HepG2 (cell line): ENCODE measurements around the gene CLDN20. TPM values are rescaled to one million over a fixed set of nuclear protein-coding genes. Genes with fewer than 3 reads are reported as not detected.
A peak's percentile ranks its signal among the peaks of the same experiment; 100 is the strongest.

Experiments
- ATAC-seq: fragments of 200-7000 bp; cut with Tn5 transposase; 3 replicates; pipeline ENCODE4 v1.9.1; 2020; ENCODE audit warnings: mild to moderate bottlenecking, moderate library complexity
- BruUV-seq: library from RNA; stranded (reverse); fragments of 400-500 nt; replicated peaks from 2 replicates; lab custom pipeline; 2021; lab: Mats Ljungman, UMichigan
- CTCF ChIA-PET: fragments of 300-600 bp; formaldehyde crosslinking; extraction: SDS; loops from one replicate; lab custom pipeline; 2021; ENCODE audit warnings: low total read pairs, inconsistent platforms, low intra/inter-chr PET ratio; lab: Yijun Ruan, JAX
- POLR2A ChIA-PET: fragments of 350-600 bp; sonication (Branson Sonifier 250); formaldehyde crosslinking; loops from one replicate; lab custom pipeline; 2020; ENCODE audit warnings: antibody characterized with exemption, inconsistent platforms; lab: Yijun Ruan, JAX
- DNase-seq: peaks from one replicate; pipeline ENCODE4 v3.0.0-alpha.2; 2015; ENCODE audit warnings: low spot score
- FAIRE-seq: peaks from 3 replicates; lab custom pipeline; 2011; peaks lifted over from hg19 to GRCh38; lab: Jason Lieb, UNC
- H2AFZ ChIP-seq: one replicate; pipeline ENCODE4 v1.6.1; 2011; ENCODE audit warnings: low read length, inconsistent platforms
- H3K27ac ChIP-seq: fragments of 300-600 bp; 3 replicates; pipeline ENCODE4 v1.8.0; 2011; ENCODE audit warnings: mixed run types, mild to moderate bottlenecking, mixed read lengths, low read length, inconsistent platforms; ENCODE audit not compliant: insufficient read depth; ENCODE audit errors: extremely low read length
- H3K27me3 ChIP-seq, 2 experiments: fragments of 200-600 bp in 1 of 2; 2 replicates in 1 of 2; 3 replicates in 1 of 2; pipeline versions ENCODE4 v1.6.0 to v1.8.0; 2011; ENCODE audit warnings: low read length in 2 of 2, mild to moderate bottlenecking in 2 of 2, moderate library complexity in 2 of 2, inconsistent platforms in 1 of 2; ENCODE audit not compliant: insufficient read depth in 2 of 2, control insufficient read depth in 1 of 2
- H3K36me3 ChIP-seq, 2 experiments: fragments of 200-600 bp in 1 of 2; replicated peaks in 1 of 2; 2 replicates in 1 of 2; 3 replicates in 1 of 2; pipeline versions ENCODE4 v1.5.1 to v1.8.0; 2011; ENCODE audit warnings: low read length in 2 of 2, inconsistent platforms in 1 of 2; ENCODE audit not compliant: insufficient read depth in 2 of 2, control insufficient read depth in 1 of 2
- H3K4me1 ChIP-seq: 2 replicates; pipeline ENCODE4 v1.5.1; 2012; ENCODE audit warnings: low read length, inconsistent platforms; ENCODE audit not compliant: insufficient read depth
- H3K4me2 ChIP-seq: 2 replicates; pipeline ENCODE4 v1.6.0; 2011; ENCODE audit warnings: low read depth, low read length, inconsistent platforms
- H3K4me3 ChIP-seq, 3 experiments: fragments of 200-600 bp in 1 of 3; sonication (generic), shearing (Covaris generic) in 1 of 3; replicated peaks in 1 of 3; 2 replicates each; pipeline ENCODE4 v1.5.1; 2011 to 2016; ENCODE audit warnings: low read length in 3 of 3, inconsistent platforms in 2 of 3, low read depth in 2 of 3, mild to moderate bottlenecking in 2 of 3, control low read depth in 1 of 3, mixed read lengths in 1 of 3; ENCODE audit not compliant: insufficient read depth in 1 of 3
- H3K79me2 ChIP-seq: one replicate; pipeline ENCODE4 v1.6.1; 2011; ENCODE audit warnings: low read length, inconsistent platforms; ENCODE audit not compliant: insufficient read depth
- H3K9ac ChIP-seq: 2 replicates; pipeline ENCODE4 v1.6.0; 2011; ENCODE audit warnings: mild to moderate bottlenecking, low read depth, low read length, inconsistent platforms; ENCODE audit not compliant: insufficient read depth
- H3K9me3 ChIP-seq: 2 replicates; pipeline ENCODE4 v1.5.1; 2012; ENCODE audit warnings: mild to moderate bottlenecking, low read length
- H4K20me1 ChIP-seq: 2 replicates; pipeline ENCODE4 v1.6.0; 2011; ENCODE audit warnings: inconsistent platforms, mild to moderate bottlenecking, low read length, moderate library complexity; ENCODE audit not compliant: insufficient read depth
- AGO2 ChIP-seq: fragments of 200-400 bp; formaldehyde crosslinking; optimal IDR thresholded peaks from 2 replicates; pipeline ENCODE3; 2017; ENCODE audit warnings: mild to moderate bottlenecking, low read depth, low read length, moderate library complexity
- ESRRA ChIP-seq: sonication (generic); formaldehyde crosslinking; IDR thresholded peaks from 2 replicates; pipeline ENCODE4 v1.5.1; 2020; ENCODE audit warnings: mild to moderate bottlenecking, low read depth, missing genetic modification reagents
- MAFF ChIP-seq: IDR thresholded peaks from 2 replicates; pipeline ENCODE4 v1.6.1; 2011; ENCODE audit warnings: low read depth, low read length, improper control_type of control experiment
- NONO ChIP-seq, 2 experiments: fragments of 450-650 bp in 1 of 2; sonication (generic) in 1 of 2; formaldehyde crosslinking in 1 of 2; IDR thresholded peaks in 1 of 2; conservative IDR thresholded peaks in 1 of 2; 2 replicates each; pipeline versions ENCODE4 v1.6.1 to v1.8.0; 2017 to 2022; ENCODE audit warnings: mild to moderate bottlenecking in 1 of 2, missing genetic modification reagents in 1 of 2, moderate library complexity in 1 of 2
- POLR2A ChIP-seq, 2 experiments: IDR thresholded peaks; 2 replicates each; pipeline ENCODE4 v1.6.1; 2011; ENCODE audit warnings: low read depth in 2 of 2, low read length in 2 of 2, mild to moderate bottlenecking in 1 of 2, moderate library complexity in 1 of 2; ENCODE audit not compliant: insufficient read depth in 1 of 2
- POLR2AphosphoS2 ChIP-seq: IDR thresholded peaks from 2 replicates; pipeline ENCODE4 v1.6.1; 2011; ENCODE audit warnings: low read depth, low read length, improper control_type of control experiment
- POLR2AphosphoS5 ChIP-seq: IDR thresholded peaks from 2 replicates; pipeline ENCODE4 v1.6.1; 2012; ENCODE audit warnings: low read depth, low read length
- RBFOX2 ChIP-seq: fragments of 200-400 bp; formaldehyde crosslinking; IDR thresholded peaks from 2 replicates; pipeline ENCODE4 v1.6.1; 2017; ENCODE audit warnings: low read depth, mild to moderate bottlenecking, low read length
- ZNF33A ChIP-seq: sonication (generic); formaldehyde crosslinking; IDR thresholded peaks from 2 replicates; pipeline ENCODE4 v1.5.1; 2020; ENCODE audit warnings: missing genetic modification reagents, mild to moderate bottlenecking, moderate library complexity, borderline replicate concordance
- ZNF841 ChIP-seq: sonication (generic); formaldehyde crosslinking; IDR thresholded peaks from 2 replicates; pipeline ENCODE4 v1.8.1; 2023; ENCODE audit warnings: missing genetic modification reagents, borderline replicate concordance
- in situ Hi-C: cut with HindIII; loops from 2 replicates; pipeline ENCODE4 v1.10.0; 2017; ENCODE audit warnings: low pct_unique_long_range_greater_than_20kb; ENCODE audit not compliant: extremely low pct_ligation_motif_present
- intact Hi-C: fragments of 100-400 bp; cut with micrococcal nuclease; formaldehyde crosslinking; loops from one replicate; pipeline ENCODE4 v1.10.0; 2022; ENCODE audit not compliant: unreplicated experiment
- polyA plus RNA-seq, 8 experiments: library from polyadenylated mRNA; depleted of rRNA in 3 of 8; stranded (reverse) in 7 of 8; unstranded in 1 of 8; fragments of >200 nt; fragmentation: Illumina TruSeq in 4 of 8; extraction: Trizol in 4 of 8; gene quantifications; 2 replicates each; pipeline versions ENCODE4 v1.2.1 to v1.2.3, GENCODE V29; 2011 to 2016; ENCODE audit warnings: low read depth in 4 of 8, missing spikeins in 1 of 8, mixed read lengths in 1 of 8; ENCODE audit not compliant: insufficient read depth in 1 of 8
- total RNA-seq, 5 experiments: library from RNA; depleted of rRNA; stranded (reverse); fragments of >200 nt; fragmentation: Illumina TruSeq; extraction: Trizol; gene quantifications; 2 replicates each; pipeline ENCODE4 v1.2.3, GENCODE V29; 2016; ENCODE audit warnings: low read depth in 1 of 5

The CLDN20 gene
- total and polyA plus RNA-seq, 2 of the 13 experiments (the other 11 are each of a cell fraction or from before 2014, with no cell fraction given) = not detected

- H3K4me2 ChIP-seq = peak overlapping the region; percentile 88
- H3K36me3 ChIP-seq = 0 out of 5 replicates have a peak, but pooled peaks cover 0 to 2% of the 10 kb centered on the region in 2 experiments
- peak overlapping the region; percentile 100; the same call in 1 of the 2 replicates for H3K9ac ChIP-seq
- peak overlapping the region; percentile 100 for H3K27ac ChIP-seq
- H3K27me3 ChIP-seq = no peaks in the 10 kb centered on the region; a peak in 1 of 5 replicates
- no peak for FAIRE-seq
- H3K4me3 ChIP-seq = peak overlapping the region; percentile 13 to 62 (median 39); a peak in 4 of 6 replicates
- BruUV-seq = no TSS peak
- ChIA-PET CTCF (no interaction called here), POLR2A (interaction anchor here (7.7 kb wide), 1 partner anchor 10 kb away, joined by 155 read pairs; the partner anchor contains the start of gene TFB1M)
- H3K79me2 ChIP-seq = peaks cover 39% of the 10 kb centered on the region
- peaks cover 56% of the 10 kb centered on the region for H3K4me1 ChIP-seq
- intact Hi-C loops (no loop called here), in situ Hi-C loops (loop anchor here (5.0 to 10.0 kb wide), 5 partner anchors 77 to 440 kb away; no protein-coding TSS in a partner anchor)
- no peak for ATAC-seq
- peak; percentile 72 for TF ChIP-seq POLR2AphosphoS5
- TF ChIP-seq ESRRA (CRISPR knock-in tag) = no peak
- no peak for TF ChIP-seq MAFF
- peak in 1 of 2 experiments; percentile 43; a peak in 1 of 4 replicates for TF ChIP-seq POLR2A (IDR thresholded peaks at IDR 0.05; ENCODE audit: insufficient read depth in 1 of 2, low read depth in 2 of 2, low read length in 2 of 2)
- TF ChIP-seq ZNF33A (CRISPR knock-in tag) = no peak
- TF ChIP-seq NONO (IDR thresholded peaks at IDR 0.05) = no peak
- 0 out of 2 replicates have a peak, but pooled peaks have one; percentile 9 for TF ChIP-seq NONO (CRISPR knock-in tag; conservative IDR thresholded peaks at IDR 0.05)
- peak; percentile 90 for TF ChIP-seq AGO2
- TF ChIP-seq POLR2AphosphoS2 = peak; percentile 53; the same call in 1 of the 2 replicates
- TF ChIP-seq ZNF841 (CRISPR knock-in tag) = peak; percentile 8; the same call in 1 of the 2 replicates
- peak; percentile 80 for TF ChIP-seq RBFOX2
- no peak for DNase-seq
- no peak overlapping the region for H2AFZ ChIP-seq
- H4K20me1 ChIP-seq = no peaks in the 10 kb centered on the region
- H3K9me3 ChIP-seq = no peaks in the 10 kb centered on the region
These were observed 61.2 kb downstream of the CLDN20 start for GRCh38 chr6:155324993-155325392.
